Right forelimb (tissue), 1 donor: Measurements from ENCODE around the gene MBD3L1.

Source experiments
- DNase-seq: peaks from one replicate; pipeline ENCODE4 v3.0.0-alpha.2; 2018

MBD3L1 gene

DNA sequence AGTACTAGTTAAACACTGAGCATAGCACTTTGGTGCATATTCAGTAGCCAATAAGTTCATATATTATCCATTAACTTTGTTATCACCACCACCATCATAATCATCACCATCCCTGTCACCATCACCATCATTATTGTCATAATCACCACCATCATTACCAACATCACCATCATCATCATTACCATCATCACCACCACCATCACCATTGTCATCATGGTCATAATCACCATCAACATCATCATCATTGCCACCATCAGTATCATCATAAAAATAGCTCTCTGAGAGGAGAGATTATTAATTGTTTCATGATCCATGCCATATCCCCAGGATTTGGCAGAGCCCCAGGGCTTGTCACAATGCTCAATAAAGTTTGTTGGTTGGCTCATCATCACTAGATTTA, 49.3 kb downstream of the MBD3L1 start:
- DNase-seq: no peak

DNA sequence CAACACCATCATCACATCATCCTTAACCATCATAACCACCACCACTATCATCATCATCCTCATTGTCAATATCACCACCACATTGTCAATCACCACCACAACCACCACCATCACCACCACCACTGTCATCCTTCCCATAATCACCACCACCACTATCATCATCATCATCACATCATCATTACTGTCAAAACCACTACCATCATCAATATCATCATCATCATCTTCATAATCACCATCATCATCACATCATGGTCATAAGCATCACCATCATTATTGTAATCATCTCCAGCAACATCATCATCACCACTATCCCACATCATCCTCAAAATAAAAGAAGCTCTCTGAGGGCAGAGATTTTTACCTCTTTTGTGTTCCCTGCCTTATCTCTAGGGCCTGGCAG, 52.2 kb downstream of the MBD3L1 start:
- no peak for DNase-seq

DNA sequence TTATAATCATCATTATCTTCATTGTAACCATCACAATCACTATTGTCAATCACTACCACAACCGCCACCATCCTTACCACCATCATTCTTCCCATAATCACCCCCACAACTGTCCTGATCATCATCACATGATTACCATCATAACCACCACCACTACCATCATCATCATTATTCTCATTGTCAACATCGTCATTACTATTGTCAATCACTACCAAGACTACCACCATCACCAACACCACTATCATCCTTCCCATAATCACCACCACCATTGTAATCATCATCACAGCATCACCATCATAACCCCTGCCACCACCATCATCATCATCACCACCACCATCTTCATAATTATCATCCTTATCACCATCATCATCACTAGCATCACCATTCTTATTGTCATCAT, 55.2 kb downstream of the MBD3L1 start:
- DNase-seq: no peak

DNA sequence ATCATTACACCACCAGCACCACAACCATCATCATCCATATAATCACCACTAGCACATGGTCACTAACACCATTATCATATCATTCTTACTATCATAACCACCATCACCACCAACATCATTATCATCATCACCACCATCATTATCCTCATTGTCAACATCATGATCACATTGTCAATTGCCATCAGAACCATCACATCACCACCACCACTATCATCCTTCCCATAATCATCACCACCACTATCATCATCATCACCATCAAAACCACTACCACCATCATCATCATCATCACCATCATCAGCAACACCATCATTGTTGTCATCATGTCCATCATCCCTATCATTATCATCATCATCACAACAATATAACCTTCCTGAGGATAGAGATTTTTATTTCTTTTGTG, 58.1 kb downstream of the MBD3L1 start:
- DNase-seq: no peak
